ENCODE results near the gene BFSP2.

BFSP2 gene

GRCh38 chr3:133381346-133382109 is 18.3 kb upstream of the BFSP2 start:
- DNase-seq (ENCODE audit: low read depth) = no peak
- no peak overlapping the region for H3K4me3 ChIP-seq (ENCODE audit: low read depth, low read length)

- DNase-seq (ENCODE audit: low read depth) = no peak
- no peak overlapping the region for H3K4me3 ChIP-seq (ENCODE audit: low read depth, low read length)
These were observed 16.7 kb upstream of the BFSP2 start for GRCh38 chr3:133383175-133383574.

GRCh38 chr3:133383741-133384140 is 16.1 kb upstream of the BFSP2 start:
- DNase-seq (ENCODE audit: low read depth) = no peak

GRCh38 chr3:133384331-133385027 is 15.4 kb upstream of the BFSP2 start:
- no peak overlapping the region for H3K4me3 ChIP-seq (ENCODE audit: low read depth, low read length)
- DNase-seq (ENCODE audit: low read depth) = no peak

More at GRCh38 chr3:133383741-133384140, 16.1 kb upstream of the BFSP2 start:
- H3K4me3 ChIP-seq (ENCODE audit: low read depth, low read length) = no peak overlapping the region

- no peak for DNase-seq (ENCODE audit: low read depth)
- no peak overlapping the region for H3K4me3 ChIP-seq (ENCODE audit: low read depth, low read length)
These were observed 13.0 kb upstream of the BFSP2 start for GRCh38 chr3:133386876-133387275.

- no peak overlapping the region for H3K4me3 ChIP-seq (ENCODE audit: low read depth, low read length)
- DNase-seq (ENCODE audit: low read depth) = no peak
These were observed 12.5 kb upstream of the BFSP2 start for GRCh38 chr3:133387341-133387740.

- H3K4me3 ChIP-seq (ENCODE audit: low read depth, low read length) = no peak overlapping the region
- no peak for DNase-seq (ENCODE audit: low read depth)
These were observed 11.0 kb upstream of the BFSP2 start for GRCh38 chr3:133388696-133389395.

- H3K4me3 ChIP-seq (ENCODE audit: low read depth, low read length) = no peak overlapping the region
- DNase-seq (ENCODE audit: low read depth) = no peak
These were observed 9.1 kb upstream of the BFSP2 start for GRCh38 chr3:133390715-133391114.

GRCh38 chr3:133393204-133393603 is 6.7 kb upstream of the BFSP2 start:
- DNase-seq (ENCODE audit: low read depth) = no peak
- no peak overlapping the region for H3K4me3 ChIP-seq (ENCODE audit: low read depth, low read length)

- no peak for DNase-seq (ENCODE audit: low read depth)
- no peak overlapping the region for H3K4me3 ChIP-seq (ENCODE audit: low read depth, low read length)
These were observed 6.0 kb upstream of the BFSP2 start for GRCh38 chr3:133393691-133394474.

- no peak overlapping the region for H3K4me3 ChIP-seq (ENCODE audit: low read depth, low read length)
- no peak for DNase-seq (ENCODE audit: low read depth)
These were observed 5.1 kb upstream of the BFSP2 start for GRCh38 chr3:133394561-133395311.

GRCh38 chr3:133396906-133397305 is 3.0 kb upstream of the BFSP2 start:
- no peak overlapping the region for H3K4me3 ChIP-seq (ENCODE audit: low read depth, low read length)
- no peak for DNase-seq (ENCODE audit: low read depth)

- DNase-seq (ENCODE audit: low read depth) = no peak
- no peak overlapping the region for H3K4me3 ChIP-seq (ENCODE audit: low read depth, low read length)
These were observed 1.7 kb downstream of the BFSP2 start for GRCh38 chr3:133401374-133402135.

GRCh38 chr3:133404920-133405319 is 5.1 kb downstream of the BFSP2 start:
- H3K4me3 ChIP-seq (ENCODE audit: low read depth, low read length) = no peak overlapping the region
- DNase-seq (ENCODE audit: low read depth) = no peak

- H3K4me3 ChIP-seq (ENCODE audit: low read depth, low read length) = no peak overlapping the region
- no peak for DNase-seq (ENCODE audit: low read depth)
These were observed 8.5 kb downstream of the BFSP2 start for GRCh38 chr3:133408366-133408765.

- DNase-seq (ENCODE audit: low read depth) = no peak
- H3K4me3 ChIP-seq (ENCODE audit: low read depth, low read length) = no peak overlapping the region
These were observed 9.1 kb downstream of the BFSP2 start for GRCh38 chr3:133408961-133409360.

- no peak for DNase-seq (ENCODE audit: low read depth)
These were observed 10.5 kb downstream of the BFSP2 start for GRCh38 chr3:133410191-133410892.

More at GRCh38 chr3:133410191-133410892, 10.5 kb downstream of the BFSP2 start:
- no peak overlapping the region for H3K4me3 ChIP-seq (ENCODE audit: low read depth, low read length)

All from skeletal muscle cell (primary cell).